ENCODE results near the gene BHLHA9. TPM values are rescaled to one million over a fixed set of nuclear protein-coding genes. Genes with fewer than 3 reads are reported as not detected.

BHLHA9 gene
- total RNA-seq, 2 experiments from 2014 or later: not detected

- DNase-seq: peak; percentile 22
- H3K27me3 Mint-ChIP-seq: peaks cover 6% of the 10 kb centered on the region
- no peaks in the 10 kb centered on the region for H3K4me1 Mint-ChIP-seq (ENCODE audit: low read depth)
- H3K36me3 Mint-ChIP-seq: no peaks in the 10 kb centered on the region
- CTCF ChIA-PET: no interaction called here
- H3K27ac Mint-ChIP-seq: no peak overlapping the region
- intact Hi-C loops (cut with micrococcal nuclease): no loop called here
- H3K9me3 Mint-ChIP-seq: no peaks in the 10 kb centered on the region
- POLR2A ChIA-PET: no interaction called here
- no peak overlapping the region for H3K4me3 Mint-ChIP-seq
Measured at GRCh38 chr17:1312261-1312870, 42.1 kb downstream of the BHLHA9 start.

- Mint-ChIP-seq H3K4me1 (ENCODE audit: low read depth) (no peaks in the 10 kb centered on the region), H3K36me3 (no peaks in the 10 kb centered on the region), H3K27me3 (peaks cover 6% of the 10 kb centered on the region), H3K4me3 (no peak overlapping the region), H3K27ac (no peak overlapping the region), H3K9me3 (no peaks in the 10 kb centered on the region)
- ChIA-PET CTCF (no interaction called here), POLR2A (no interaction called here)
- intact Hi-C loops (cut with micrococcal nuclease): no loop called here
- DNase-seq: no peak
Measured at GRCh38 chr17:1313270-1314005, 43.2 kb downstream of the BHLHA9 start.

- ChIA-PET POLR2A (interaction anchor here (0.6 kb wide), 1 partner anchor 134 kb away, joined by 3 read pairs; no protein-coding TSS in a partner anchor), CTCF (interaction anchor here (0.7 kb wide), 1 partner anchor 17 kb away, joined by 3 read pairs; no protein-coding TSS in a partner anchor)
- Mint-ChIP-seq H3K9me3 (no peaks in the 10 kb centered on the region), H3K27me3 (peaks cover 6% of the 10 kb centered on the region), H3K4me1 (ENCODE audit: low read depth) (no peaks in the 10 kb centered on the region), H3K27ac (no peak overlapping the region), H3K4me3 (no peak overlapping the region), H3K36me3 (no peaks in the 10 kb centered on the region)
- intact Hi-C loops (cut with micrococcal nuclease): no loop called here
- no peak for DNase-seq
Measured at GRCh38 chr17:1315409-1315808, 45.2 kb downstream of the BHLHA9 start.

GRCh38 chr17:1315891-1316403, 45.7 kb downstream of the BHLHA9 start:
- Mint-ChIP-seq H3K4me3 (no peak overlapping the region), H3K27me3 (peaks cover 6% of the 10 kb centered on the region), H3K9me3 (no peaks in the 10 kb centered on the region), H3K4me1 (ENCODE audit: low read depth) (no peaks in the 10 kb centered on the region), H3K27ac (no peak overlapping the region), H3K36me3 (no peaks in the 10 kb centered on the region)
- intact Hi-C loops (cut with micrococcal nuclease): no loop called here
- no peak for DNase-seq
- ChIA-PET POLR2A (interaction anchor here (0.6 kb wide), 1 partner anchor 134 kb away, joined by 3 read pairs; no protein-coding TSS in a partner anchor), CTCF (no interaction called here)

Other genes with a start within 250 kb of the BHLHA9 start
- 10 to 100 TPM; 50.3 to 54.5 TPM for gene ABR, start 90.5 kb upstream of the BHLHA9 start, total RNA-seq
- not detected for gene TRARG1, start 9.2 kb downstream of the BHLHA9 start, total RNA-seq
- gene YWHAE, start 129.8 kb downstream of the BHLHA9 start, total RNA-seq: 100 to 1,000 TPM; 505 to 509 TPM
- gene CRK, start 185.8 kb downstream of the BHLHA9 start, total RNA-seq: 10 to 100 TPM; 14.1 to 17.8 TPM
- gene MYO1C, start 222.2 kb downstream of the BHLHA9 start, total RNA-seq: 10 to 100 TPM; 42.8 to 46.7 TPM
- gene INPP5K, start 246.2 kb downstream of the BHLHA9 start, total RNA-seq: 10 to 100 TPM; 21.2 to 24.0 TPM

Measured in activated CD4-positive, alpha-beta memory T cell treated with anti-CD3 and anti-CD28 coated beads for 36 hours (primary cell).